Panc1 (cell line): ENCODE measurements around the gene HPN.

Source experiments
- POLR2AphosphoS5 ChIP-seq: IDR thresholded peaks from 2 replicates; pipeline ENCODE4 v1.6.1; 2012; ENCODE audit warnings: mild to moderate bottlenecking, low read depth, low read length, moderate library complexity
- SIN3A ChIP-seq: IDR thresholded peaks from 2 replicates; pipeline ENCODE4 v1.6.1; 2012; ENCODE audit warnings: low read depth, mild to moderate bottlenecking, low read length, moderate library complexity, borderline replicate concordance; ENCODE audit not compliant: insufficient read depth
- TCF7L2 ChIP-seq: IDR thresholded peaks from 2 replicates; pipeline ENCODE4 v1.6.1; 2011; ENCODE audit warnings: mild to moderate bottlenecking, low read depth, low read length, inconsistent platforms
- TF ChIP-seq, protein P1 (sequence below): fragments of 450-650 bp; IDR thresholded peaks from 2 replicates; pipeline ENCODE4 v1.5.1; 2017; ENCODE audit warnings: mild to moderate bottlenecking

DNA sequence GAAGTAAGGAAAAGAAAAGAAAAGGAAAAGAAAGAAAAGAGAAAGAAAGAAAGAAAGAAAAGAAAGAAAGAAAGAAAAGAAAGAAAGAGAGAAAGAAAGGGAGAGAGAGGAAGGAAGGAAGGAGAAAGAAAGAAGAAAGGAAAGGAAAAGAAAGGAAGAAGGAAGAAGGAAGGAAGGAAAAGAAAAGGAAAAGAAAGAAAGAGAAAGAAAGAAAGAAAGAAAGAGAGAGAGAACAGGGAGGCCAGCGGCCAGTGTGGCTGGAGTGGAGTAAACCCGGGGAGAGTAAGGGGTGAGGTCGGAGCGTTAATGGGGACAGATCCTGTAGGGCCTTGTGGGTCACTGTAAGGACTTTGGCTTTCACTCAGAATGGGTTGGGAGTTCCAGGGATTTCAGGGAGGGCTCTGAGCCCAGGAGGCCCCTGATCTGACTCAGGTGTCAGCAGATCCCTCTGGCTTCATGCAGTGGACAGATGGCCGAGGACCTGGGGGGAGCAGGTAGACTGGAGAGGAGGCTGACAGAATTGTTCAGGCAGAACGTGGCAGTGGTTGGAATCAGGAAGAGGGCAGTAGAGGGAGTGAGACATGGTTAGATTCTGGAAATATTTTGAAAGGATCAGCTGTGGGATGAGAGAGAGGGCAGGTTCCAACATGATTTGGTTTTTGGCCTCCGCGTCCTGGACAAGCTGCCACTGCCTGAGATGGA, 54.3 kb downstream of the HPN start:
- no peak for TF ChIP-seq SIN3A
- TF ChIP-seq, protein P1, sequence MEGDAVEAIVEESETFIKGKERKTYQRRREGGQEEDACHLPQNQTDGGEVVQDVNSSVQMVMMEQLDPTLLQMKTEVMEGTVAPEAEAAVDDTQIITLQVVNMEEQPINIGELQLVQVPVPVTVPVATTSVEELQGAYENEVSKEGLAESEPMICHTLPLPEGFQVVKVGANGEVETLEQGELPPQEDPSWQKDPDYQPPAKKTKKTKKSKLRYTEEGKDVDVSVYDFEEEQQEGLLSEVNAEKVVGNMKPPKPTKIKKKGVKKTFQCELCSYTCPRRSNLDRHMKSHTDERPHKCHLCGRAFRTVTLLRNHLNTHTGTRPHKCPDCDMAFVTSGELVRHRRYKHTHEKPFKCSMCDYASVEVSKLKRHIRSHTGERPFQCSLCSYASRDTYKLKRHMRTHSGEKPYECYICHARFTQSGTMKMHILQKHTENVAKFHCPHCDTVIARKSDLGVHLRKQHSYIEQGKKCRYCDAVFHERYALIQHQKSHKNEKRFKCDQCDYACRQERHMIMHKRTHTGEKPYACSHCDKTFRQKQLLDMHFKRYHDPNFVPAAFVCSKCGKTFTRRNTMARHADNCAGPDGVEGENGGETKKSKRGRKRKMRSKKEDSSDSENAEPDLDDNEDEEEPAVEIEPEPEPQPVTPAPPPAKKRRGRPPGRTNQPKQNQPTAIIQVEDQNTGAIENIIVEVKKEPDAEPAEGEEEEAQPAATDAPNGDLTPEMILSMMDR = no peak
- no peak for TF ChIP-seq POLR2AphosphoS5
- no peak for TF ChIP-seq TCF7L2
